ENCODE measurements around the gene RAB19.

GRCh38 chr7:140391634-140392033 lies 12.2 kb upstream of the RAB19 start:
- TF ChIP-seq, protein P1, sequence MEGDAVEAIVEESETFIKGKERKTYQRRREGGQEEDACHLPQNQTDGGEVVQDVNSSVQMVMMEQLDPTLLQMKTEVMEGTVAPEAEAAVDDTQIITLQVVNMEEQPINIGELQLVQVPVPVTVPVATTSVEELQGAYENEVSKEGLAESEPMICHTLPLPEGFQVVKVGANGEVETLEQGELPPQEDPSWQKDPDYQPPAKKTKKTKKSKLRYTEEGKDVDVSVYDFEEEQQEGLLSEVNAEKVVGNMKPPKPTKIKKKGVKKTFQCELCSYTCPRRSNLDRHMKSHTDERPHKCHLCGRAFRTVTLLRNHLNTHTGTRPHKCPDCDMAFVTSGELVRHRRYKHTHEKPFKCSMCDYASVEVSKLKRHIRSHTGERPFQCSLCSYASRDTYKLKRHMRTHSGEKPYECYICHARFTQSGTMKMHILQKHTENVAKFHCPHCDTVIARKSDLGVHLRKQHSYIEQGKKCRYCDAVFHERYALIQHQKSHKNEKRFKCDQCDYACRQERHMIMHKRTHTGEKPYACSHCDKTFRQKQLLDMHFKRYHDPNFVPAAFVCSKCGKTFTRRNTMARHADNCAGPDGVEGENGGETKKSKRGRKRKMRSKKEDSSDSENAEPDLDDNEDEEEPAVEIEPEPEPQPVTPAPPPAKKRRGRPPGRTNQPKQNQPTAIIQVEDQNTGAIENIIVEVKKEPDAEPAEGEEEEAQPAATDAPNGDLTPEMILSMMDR (IDR thresholded peaks at IDR 0.05) = no peak
- TF ChIP-seq POLR2A (IDR thresholded peaks at IDR 0.05) = no peak

Data from testis (tissue), 2 donors.